Type B pancreatic cell (in vitro differentiated cells): Measurements from ENCODE around the gene DSCAML1. TPM values are rescaled to one million over a fixed set of nuclear protein-coding genes. Genes with fewer than 3 reads are reported as not detected.

Experiments used
- DNase-seq: peaks from one replicate; pipeline ENCODE4 v3.0.0; 2021; ENCODE audit warnings: mixed read lengths; ENCODE audit not compliant: unreplicated experiment; ENCODE audit errors: extremely low spot score
- H3K27ac Mint-ChIP-seq: 2 replicates; pipeline ENCODE4 v1.8.0; 2021; ENCODE audit warnings: mild to moderate bottlenecking, mixed read lengths
- H3K27me3 Mint-ChIP-seq: 2 replicates; pipeline ENCODE4 v1.8.0; 2021; ENCODE audit warnings: mixed read lengths
- H3K36me3 Mint-ChIP-seq: 2 replicates; pipeline ENCODE4 v1.8.0; 2021; ENCODE audit warnings: mixed read lengths
- H3K4me1 Mint-ChIP-seq: one replicate; pipeline ENCODE4 v1.8.0; 2021; ENCODE audit warnings: mixed read lengths; ENCODE audit not compliant: unreplicated experiment
- H3K4me3 Mint-ChIP-seq: 2 replicates; pipeline ENCODE4 v1.8.0; 2021; ENCODE audit warnings: mild to moderate bottlenecking, mixed read lengths
- H3K9me3 Mint-ChIP-seq: 2 replicates; pipeline ENCODE4 v1.8.0; 2021; ENCODE audit warnings: mixed read lengths
- CTCF ChIP-seq: fragments of 200-600 bp; sonication (generic); conservative IDR thresholded peaks from 2 replicates; pipeline ENCODE4 v1.5.0; 2021; ENCODE audit warnings: antibody characterized with exemption, mild to moderate bottlenecking
- total RNA-seq: library from RNA; stranded (reverse); gene quantifications from 2 replicates; pipeline ENCODE4 v1.2.1, GENCODE V29; 2021; ENCODE audit warnings: low replicate concordance

Gene DSCAML1
- total RNA-seq, 1 donor from 2014 or later: 5.8 TPM

- Mint-ChIP-seq H3K4me1 (peaks cover 11% of the 10 kb centered on the region), H3K9me3 (no peaks in the 10 kb centered on the region), H3K27ac (no peak overlapping the region), H3K27me3 (peaks cover 40% of the 10 kb centered on the region), H3K4me3 (no peak overlapping the region), H3K36me3 (no peaks in the 10 kb centered on the region)
- no peak for TF ChIP-seq CTCF
- no peak for DNase-seq
Observed at GRCh38 chr11:117579161-117579560, 217.9 kb downstream of the DSCAML1 start.

GRCh38 chr11:117575856-117576255 is 221.2 kb downstream of the DSCAML1 start:
- Mint-ChIP-seq H3K27me3 (peaks cover 20% of the 10 kb centered on the region), H3K27ac (no peak overlapping the region), H3K4me1 (no peaks in the 10 kb centered on the region), H3K9me3 (no peaks in the 10 kb centered on the region), H3K4me3 (no peak overlapping the region), H3K36me3 (no peaks in the 10 kb centered on the region)
- TF ChIP-seq CTCF: no peak
- DNase-seq: no peak

GRCh38 chr11:117574551-117574950 is 222.5 kb downstream of the DSCAML1 start:
- H3K9me3 Mint-ChIP-seq: no peaks in the 10 kb centered on the region
- TF ChIP-seq CTCF: no peak
- no peak overlapping the region for H3K27ac Mint-ChIP-seq
- no peak overlapping the region for H3K4me3 Mint-ChIP-seq
- no peaks in the 10 kb centered on the region for H3K36me3 Mint-ChIP-seq
- DNase-seq: no peak
- H3K27me3 Mint-ChIP-seq: peaks cover 18% of the 10 kb centered on the region
- H3K4me1 Mint-ChIP-seq: no peaks in the 10 kb centered on the region

- no peak overlapping the region for H3K27ac Mint-ChIP-seq
- no peaks in the 10 kb centered on the region for H3K9me3 Mint-ChIP-seq
- no peaks in the 10 kb centered on the region for H3K36me3 Mint-ChIP-seq
- H3K27me3 Mint-ChIP-seq: peaks cover 8% of the 10 kb centered on the region
- no peaks in the 10 kb centered on the region for H3K4me1 Mint-ChIP-seq
- TF ChIP-seq CTCF: no peak
- H3K4me3 Mint-ChIP-seq: no peak overlapping the region
- no peak for DNase-seq
Observed at GRCh38 chr11:117573326-117573725, 223.7 kb downstream of the DSCAML1 start.

GRCh38 chr11:117572671-117573070 is 224.3 kb downstream of the DSCAML1 start:
- H3K4me1 Mint-ChIP-seq: no peaks in the 10 kb centered on the region
- H3K36me3 Mint-ChIP-seq: no peaks in the 10 kb centered on the region
- peaks cover 8% of the 10 kb centered on the region for H3K27me3 Mint-ChIP-seq
- DNase-seq: no peak
- no peak overlapping the region for H3K27ac Mint-ChIP-seq
- TF ChIP-seq CTCF: no peak
- no peak overlapping the region for H3K4me3 Mint-ChIP-seq
- no peaks in the 10 kb centered on the region for H3K9me3 Mint-ChIP-seq

GRCh38 chr11:117572129-117572528 is 224.9 kb downstream of the DSCAML1 start:
- no peaks in the 10 kb centered on the region for H3K4me1 Mint-ChIP-seq
- no peak for TF ChIP-seq CTCF
- H3K4me3 Mint-ChIP-seq: no peak overlapping the region
- no peak overlapping the region for H3K27ac Mint-ChIP-seq
- H3K36me3 Mint-ChIP-seq: no peaks in the 10 kb centered on the region
- no peak for DNase-seq
- peaks cover 8% of the 10 kb centered on the region for H3K27me3 Mint-ChIP-seq
- no peaks in the 10 kb centered on the region for H3K9me3 Mint-ChIP-seq
